HEK293 (cell line): Measurements from ENCODE around the gene ICAM2.

Experiments
- CTCF ChIA-PET: fragments of 350-600 bp; formaldehyde crosslinking; extraction: SDS; loops from one replicate; lab custom pipeline; 2021; ENCODE audit warnings: antibody characterized with exemption; lab: Yijun Ruan, JAX
- POLR2A ChIA-PET: fragments of 300-600 bp; formaldehyde crosslinking; extraction: SDS; loops from one replicate; lab custom pipeline; 2020; ENCODE audit warnings: antibody characterized with exemption, inconsistent platforms; lab: Yijun Ruan, JAX
- H3K27ac ChIP-seq: fragments of 200-500 bp; sonication (Bioruptor generic); 2 replicates; pipeline ENCODE4 v1.5.1; 2014; ENCODE audit warnings: low read depth, low read length, control low read depth, inconsistent platforms; ENCODE audit errors: extremely low read depth
- H3K36me3 ChIP-seq, 2 experiments: fragments of 200-500 bp in 1 of 2; sonication (Bioruptor generic) in 1 of 2; 1 replicate in 1 of 2; 2 replicates in 1 of 2; pipeline ENCODE4 v1.5.1; 2014 to 2017; ENCODE audit warnings: inconsistent platforms in 2 of 2, low read length in 2 of 2; ENCODE audit not compliant: control insufficient read depth in 2 of 2, insufficient read depth in 1 of 2
- H3K4me1 ChIP-seq: fragments of 200-500 bp; sonication (Bioruptor generic); 2 replicates; pipeline ENCODE4 v1.5.1; 2014; ENCODE audit warnings: mild to moderate bottlenecking, low read length, inconsistent platforms; ENCODE audit not compliant: control insufficient read depth, insufficient read depth
- H3K4me3 ChIP-seq: 2 replicates; pipeline ENCODE4 v1.5.1; 2011; ENCODE audit warnings: low read depth, mild to moderate bottlenecking, control low read depth, low read length, moderate library complexity
- H3K9me3 ChIP-seq: fragments of 200-500 bp; sonication (Bioruptor generic); 2 replicates; pipeline ENCODE4 v1.5.1; 2014; ENCODE audit warnings: low read depth, low read length, inconsistent platforms; ENCODE audit not compliant: control insufficient read depth, insufficient read depth
- HOXD13 ChIP-seq: sonication (generic); formaldehyde crosslinking; IDR thresholded peaks from 2 replicates; pipeline ENCODE4 v1.8.0; 2022; ENCODE audit warnings: missing genetic modification reagents, borderline replicate concordance
- KLF1 ChIP-seq: fragments of 450-650 bp; formaldehyde crosslinking; IDR thresholded peaks from 2 replicates; pipeline ENCODE4 v1.5.1; 2016; ENCODE audit warnings: missing biosample characterization, missing genetic modification characterization
- MZF1 ChIP-seq: fragments of 450-650 bp; formaldehyde crosslinking; IDR thresholded peaks from 2 replicates; pipeline ENCODE4 v1.5.1; 2017; ENCODE audit warnings: missing biosample characterization, missing genetic modification characterization, borderline replicate concordance
- OVOL3 ChIP-seq: fragments of 450-650 bp; formaldehyde crosslinking; IDR thresholded peaks from 2 replicates; pipeline ENCODE4 v1.5.1; 2016; ENCODE audit warnings: missing biosample characterization, missing genetic modification characterization
- SETDB1 ChIP-seq: IDR thresholded peaks from one replicate; pipeline ENCODE4 v1.6.1; 2017; ENCODE audit warnings: mild to moderate bottlenecking, low read length, moderate library complexity, mixed read lengths; ENCODE audit not compliant: insufficient read length
- SP7 ChIP-seq: fragments of 450-650 bp; formaldehyde crosslinking; IDR thresholded peaks from 2 replicates; pipeline ENCODE4 v1.5.1; 2016; ENCODE audit warnings: missing biosample characterization, missing genetic modification characterization
- TCF7L2 ChIP-seq: IDR thresholded peaks from 2 replicates; pipeline ENCODE4 v1.6.1; 2011; ENCODE audit warnings: low read depth, mild to moderate bottlenecking, inconsistent platforms, low read length, moderate library complexity, borderline replicate concordance
- WT1 ChIP-seq: fragments of 450-650 bp; formaldehyde crosslinking; IDR thresholded peaks from 2 replicates; pipeline ENCODE4 v1.5.1; 2016; ENCODE audit warnings: missing biosample characterization, missing genetic modification characterization
- ZBTB7A ChIP-seq: fragments of 450-650 bp; formaldehyde crosslinking; IDR thresholded peaks from 2 replicates; pipeline ENCODE4 v1.5.1; 2016; ENCODE audit warnings: low read depth, missing biosample characterization, missing genetic modification characterization
- ZEB2 ChIP-seq: fragments of 450-650 bp; formaldehyde crosslinking; IDR thresholded peaks from 2 replicates; pipeline ENCODE4 v1.5.1; 2016; ENCODE audit warnings: missing biosample characterization, missing genetic modification characterization
- ZNF112 ChIP-seq: fragments of 450-650 bp; formaldehyde crosslinking; IDR thresholded peaks from 2 replicates; pipeline ENCODE4 v1.5.0; 2017; ENCODE audit warnings: missing biosample characterization, missing genetic modification characterization
- ZNF24 ChIP-seq: fragments of 450-650 bp; formaldehyde crosslinking; IDR thresholded peaks from 2 replicates; pipeline ENCODE4 v1.5.1; 2016; ENCODE audit warnings: missing biosample characterization, missing genetic modification characterization
- ZNF341 ChIP-seq: fragments of 450-650 bp; formaldehyde crosslinking; IDR thresholded peaks from 2 replicates; pipeline ENCODE4; 2016; ENCODE audit warnings: low read depth, missing biosample characterization, missing genetic modification characterization
- ZNF366 ChIP-seq: fragments of 450-650 bp; formaldehyde crosslinking; conservative IDR thresholded peaks from 2 replicates; pipeline ENCODE4 v1.5.1; 2016; ENCODE audit warnings: missing biosample characterization, missing genetic modification characterization
- ZNF37A ChIP-seq: fragments of 450-650 bp; IDR thresholded peaks from 2 replicates; pipeline ENCODE4 v1.5.1; 2018; ENCODE audit warnings: missing biosample characterization, missing genetic modification characterization
- ZNF560 ChIP-seq: fragments of 450-650 bp; formaldehyde crosslinking; IDR thresholded peaks from 2 replicates; pipeline ENCODE4 v1.5.1; 2017; ENCODE audit warnings: missing biosample characterization, missing genetic modification characterization, borderline replicate concordance
- ZNF571 ChIP-seq: fragments of 450-650 bp; formaldehyde crosslinking; IDR thresholded peaks from 2 replicates; pipeline ENCODE4 v1.5.0; 2017; ENCODE audit warnings: missing biosample characterization, missing genetic modification characterization
- ZNF626 ChIP-seq: fragments of 450-650 bp; sonication (Bioruptor Pico); formaldehyde crosslinking; IDR thresholded peaks from 2 replicates; pipeline ENCODE4 v1.5.1; 2018; ENCODE audit warnings: missing biosample characterization, missing genetic modification characterization, inconsistent platforms
- ZNF701 ChIP-seq: fragments of 450-650 bp; formaldehyde crosslinking; IDR thresholded peaks from 2 replicates; pipeline ENCODE4 v1.5.1; 2016; ENCODE audit warnings: missing biosample characterization, missing genetic modification characterization
- ZNF76 ChIP-seq: fragments of 450-650 bp; formaldehyde crosslinking; IDR thresholded peaks from 2 replicates; pipeline ENCODE4; 2016; ENCODE audit warnings: low read depth, missing biosample characterization, missing genetic modification characterization, borderline replicate concordance
- ZNF830 ChIP-seq: fragments of 450-650 bp; IDR thresholded peaks from 2 replicates; pipeline ENCODE4 v1.5.0; 2018; ENCODE audit warnings: missing biosample characterization, missing genetic modification characterization, low read depth, mild to moderate bottlenecking, moderate library complexity
- TF ChIP-seq, protein P1 (sequence below): sonication (generic); formaldehyde crosslinking; IDR thresholded peaks from 2 replicates; pipeline ENCODE4 v1.8.1; 2022; ENCODE audit warnings: mild to moderate bottlenecking, moderate library complexity, missing genetic modification reagents
- TF ChIP-seq, protein P2 (sequence below): fragments of 450-650 bp; formaldehyde crosslinking; IDR thresholded peaks from 2 replicates; pipeline ENCODE4 v1.5.1; 2016; ENCODE audit warnings: missing biosample characterization, missing genetic modification characterization
- TF ChIP-seq, protein P3 (sequence below): fragments of 450-650 bp; formaldehyde crosslinking; conservative IDR thresholded peaks from 2 replicates; pipeline ENCODE4 v1.5.1; 2016; ENCODE audit warnings: low read depth, missing biosample characterization, missing genetic modification characterization

ICAM2 gene

DNA sequence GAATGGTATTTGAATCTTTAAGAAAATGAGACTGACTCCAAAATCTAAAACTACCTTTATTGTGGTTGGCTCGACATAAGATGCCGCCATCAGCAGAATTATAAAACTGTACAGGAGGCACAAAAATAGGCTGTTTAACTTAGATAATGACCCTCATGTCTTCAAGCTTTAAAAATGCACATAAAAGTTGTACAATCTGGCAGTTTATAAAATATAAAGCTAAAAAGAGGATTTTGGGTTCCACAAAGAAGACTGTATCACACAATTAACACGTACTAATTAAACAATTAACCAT is 18.6 kb upstream of the ICAM2 start:
- ChIA-PET POLR2A (no interaction called here), CTCF (interaction anchor here (0.7 to 1.8 kb wide), 6 partner anchors 10 to 102 kb away, joined by 3 to 17 read pairs (median 4); no protein-coding TSS in a partner anchor)
- Histone ChIP-seq H3K9me3 (no peaks in the 10 kb centered on the region), H3K27ac (no peak overlapping the region), H3K4me3 (no peak overlapping the region), H3K4me1 (no peaks in the 10 kb centered on the region), H3K36me3 (peaks cover 0 to 33% of the 10 kb centered on the region in 2 experiments; a peak in 1 of 3 replicates)
- no peak for TF ChIP-seq ZBTB7A (tag by site-specific recombination)
- TF ChIP-seq MZF1 (tag by site-specific recombination): no peak
- no peak for TF ChIP-seq ZNF37A
- TF ChIP-seq SP7 (tag by site-specific recombination): no peak
- TF ChIP-seq ZNF701: no peak
- TF ChIP-seq, protein P1, sequence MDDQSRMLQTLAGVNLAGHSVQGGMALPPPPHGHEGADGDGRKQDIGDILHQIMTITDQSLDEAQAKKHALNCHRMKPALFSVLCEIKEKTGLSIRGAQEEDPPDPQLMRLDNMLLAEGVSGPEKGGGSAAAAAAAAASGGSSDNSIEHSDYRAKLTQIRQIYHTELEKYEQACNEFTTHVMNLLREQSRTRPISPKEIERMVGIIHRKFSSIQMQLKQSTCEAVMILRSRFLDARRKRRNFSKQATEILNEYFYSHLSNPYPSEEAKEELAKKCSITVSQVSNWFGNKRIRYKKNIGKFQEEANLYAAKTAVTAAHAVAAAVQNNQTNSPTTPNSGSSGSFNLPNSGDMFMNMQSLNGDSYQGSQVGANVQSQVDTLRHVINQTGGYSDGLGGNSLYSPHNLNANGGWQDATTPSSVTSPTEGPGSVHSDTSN (CRISPR knock-in tag): no peak
- TF ChIP-seq, protein P2, sequence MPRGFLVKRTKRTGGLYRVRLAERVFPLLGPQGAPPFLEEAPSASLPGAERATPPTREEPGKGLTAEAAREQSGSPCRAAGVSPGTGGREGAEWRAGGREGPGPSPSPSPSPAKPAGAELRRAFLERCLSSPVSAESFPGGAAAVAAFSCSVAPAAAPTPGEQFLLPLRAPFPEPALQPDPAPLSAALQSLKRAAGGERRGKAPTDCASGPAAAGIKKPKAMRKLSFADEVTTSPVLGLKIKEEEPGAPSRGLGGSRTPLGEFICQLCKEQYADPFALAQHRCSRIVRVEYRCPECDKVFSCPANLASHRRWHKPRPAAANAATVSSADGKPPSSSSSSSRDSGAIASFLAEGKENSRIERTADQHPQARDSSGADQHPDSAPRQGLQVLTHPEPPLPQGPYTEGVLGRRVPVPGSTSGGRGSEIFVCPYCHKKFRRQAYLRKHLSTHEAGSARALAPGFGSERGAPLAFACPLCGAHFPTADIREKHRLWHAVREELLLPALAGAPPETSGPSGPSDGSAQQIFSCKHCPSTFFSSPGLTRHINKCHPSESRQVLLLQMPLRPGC: no peak
- TF ChIP-seq ZNF112 (tag by site-specific recombination): no peak
- TF ChIP-seq ZNF626 (tag by site-specific recombination): no peak
- no peak for TF ChIP-seq ZEB2
- no peak for TF ChIP-seq OVOL3 (tag by site-specific recombination)
- no peak for TF ChIP-seq HOXD13 (CRISPR knock-in tag)
- no peak for TF ChIP-seq KLF1 (tag by site-specific recombination)
- no peak for TF ChIP-seq ZNF76 (tag by site-specific recombination)
- no peak for TF ChIP-seq ZNF560
- no peak for TF ChIP-seq WT1
- no peak for TF ChIP-seq ZNF571

DNA sequence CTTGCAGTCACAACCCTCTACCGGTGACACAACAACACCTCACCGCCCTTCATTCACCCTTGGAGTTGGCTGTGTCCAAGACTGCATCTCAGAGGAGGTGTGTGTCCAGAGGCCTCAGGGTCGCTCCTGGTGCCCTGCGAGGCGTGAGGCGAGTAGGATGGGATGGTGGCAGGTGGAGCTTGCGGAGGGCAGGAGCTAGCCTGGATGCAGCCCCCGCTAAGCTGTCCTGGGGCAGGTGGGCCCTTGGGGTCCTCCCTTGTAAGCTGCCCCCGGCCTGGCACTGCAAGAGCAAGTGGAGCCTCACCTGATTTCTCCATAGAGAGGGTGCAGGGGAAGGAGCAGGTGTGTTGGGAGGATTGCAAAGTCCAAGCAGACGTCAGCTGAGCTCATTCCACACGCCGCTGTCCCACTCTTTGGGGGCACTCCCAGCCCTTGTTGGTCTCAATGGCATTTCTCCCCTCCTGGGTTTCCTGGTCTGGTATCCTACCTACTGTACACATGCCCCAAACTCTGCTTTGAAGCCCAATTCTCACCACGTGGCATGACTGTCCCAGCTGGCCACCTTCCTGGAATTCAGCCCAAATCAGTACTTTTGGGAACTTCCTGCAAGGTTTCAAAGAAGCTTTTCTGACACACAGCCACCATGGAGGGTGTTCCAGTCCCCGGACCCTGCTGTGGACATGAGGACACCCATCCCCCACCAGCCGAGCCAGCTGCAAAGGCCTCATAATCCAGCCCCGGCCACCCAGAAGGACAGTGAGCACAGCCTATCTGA is 18.1 kb upstream of the ICAM2 start:
- Histone ChIP-seq H3K9me3 (no peaks in the 10 kb centered on the region), H3K36me3 (peaks cover 0 to 28% of the 10 kb centered on the region in 2 experiments; a peak in 1 of 3 replicates), H3K4me3 (no peak overlapping the region), H3K4me1 (no peaks in the 10 kb centered on the region), H3K27ac (no peak overlapping the region)
- POLR2A ChIA-PET: no interaction called here
- no peak for TF ChIP-seq SP7 (tag by site-specific recombination)
- TF ChIP-seq ZNF830: no peak
- TF ChIP-seq WT1: no peak
- no peak for TF ChIP-seq ZNF24 (tag by site-specific recombination)
- TF ChIP-seq, protein P3, sequence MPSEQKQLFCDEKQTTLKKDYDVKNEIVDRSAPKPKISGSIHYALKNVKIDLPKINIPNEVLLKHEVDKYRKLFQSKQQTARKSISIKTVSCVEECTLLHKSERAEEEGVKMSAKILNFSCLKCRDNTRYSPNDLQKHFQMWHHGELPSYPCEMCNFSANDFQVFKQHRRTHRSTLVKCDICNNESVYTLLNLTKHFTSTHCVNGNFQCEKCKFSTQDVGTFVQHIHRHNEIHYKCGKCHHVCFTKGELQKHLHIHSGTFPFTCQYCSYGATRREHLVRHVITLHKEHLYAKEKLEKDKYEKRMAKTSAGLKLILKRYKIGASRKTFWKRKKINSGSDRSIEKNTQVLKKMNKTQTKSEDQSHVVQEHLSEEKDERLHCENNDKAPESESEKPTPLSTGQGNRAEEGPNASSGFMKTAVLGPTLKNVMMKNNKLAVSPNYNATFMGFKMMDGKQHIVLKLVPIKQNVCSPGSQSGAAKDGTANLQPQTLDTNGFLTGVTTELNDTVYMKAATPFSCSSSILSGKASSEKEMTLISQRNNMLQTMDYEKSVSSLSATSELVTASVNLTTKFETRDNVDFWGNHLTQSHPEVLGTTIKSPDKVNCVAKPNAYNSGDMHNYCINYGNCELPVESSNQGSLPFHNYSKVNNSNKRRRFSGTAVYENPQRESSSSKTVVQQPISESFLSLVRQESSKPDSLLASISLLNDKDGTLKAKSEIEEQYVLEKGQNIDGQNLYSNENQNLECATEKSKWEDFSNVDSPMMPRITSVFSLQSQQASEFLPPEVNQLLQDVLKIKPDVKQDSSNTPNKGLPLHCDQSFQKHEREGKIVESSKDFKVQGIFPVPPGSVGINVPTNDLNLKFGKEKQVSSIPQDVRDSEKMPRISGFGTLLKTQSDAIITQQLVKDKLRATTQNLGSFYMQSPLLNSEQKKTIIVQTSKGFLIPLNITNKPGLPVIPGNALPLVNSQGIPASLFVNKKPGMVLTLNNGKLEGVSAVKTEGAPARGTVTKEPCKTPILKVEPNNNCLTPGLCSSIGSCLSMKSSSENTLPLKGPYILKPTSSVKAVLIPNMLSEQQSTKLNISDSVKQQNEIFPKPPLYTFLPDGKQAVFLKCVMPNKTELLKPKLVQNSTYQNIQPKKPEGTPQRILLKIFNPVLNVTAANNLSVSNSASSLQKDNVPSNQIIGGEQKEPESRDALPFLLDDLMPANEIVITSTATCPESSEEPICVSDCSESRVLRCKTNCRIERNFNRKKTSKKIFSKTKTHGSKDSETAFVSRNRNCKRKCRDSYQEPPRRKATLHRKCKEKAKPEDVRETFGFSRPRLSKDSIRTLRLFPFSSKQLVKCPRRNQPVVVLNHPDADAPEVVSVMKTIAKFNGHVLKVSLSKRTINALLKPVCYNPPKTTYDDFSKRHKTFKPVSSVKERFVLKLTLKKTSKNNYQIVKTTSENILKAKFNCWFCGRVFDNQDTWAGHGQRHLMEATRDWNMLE: no peak
- TF ChIP-seq ZNF366 (tag by site-specific recombination): no peak
- no peak for TF ChIP-seq SETDB1
- TF ChIP-seq TCF7L2: no peak
- TF ChIP-seq ZNF341: no peak
- CTCF ChIA-PET: interaction anchor here (0.6 to 1.8 kb wide), 7 partner anchors 9 to 161 kb away, joined by 3 to 17 read pairs (median 3); no protein-coding TSS in a partner anchor
